VCaP (cell line): ENCODE measurements around the gene DPYSL5.

Source experiments
- H3K27ac ChIP-seq: fragments of 450-650 bp; 2 replicates; pipeline ENCODE4 v1.5.1; 2017
- CTCF ChIP-seq: fragments of 450-650 bp; conservative IDR thresholded peaks from 2 replicates; pipeline ENCODE4 v1.5.1; 2017; ENCODE audit warnings: mild to moderate bottlenecking, moderate library complexity

The DPYSL5 gene

GRCh38 chr2:26982102-26982742 lies 134.3 kb downstream of the DPYSL5 start:
- peak overlapping the region; percentile 92 for H3K27ac ChIP-seq
- TF ChIP-seq CTCF = peak; percentile 70

- TF ChIP-seq CTCF = no peak
- peak overlapping the region; percentile 92 for H3K27ac ChIP-seq
Measured at GRCh38 chr2:26983746-26984145, 135.8 kb downstream of the DPYSL5 start.

- no peak for TF ChIP-seq CTCF
- no peak overlapping the region for H3K27ac ChIP-seq
Measured at GRCh38 chr2:26985807-26986206, 137.9 kb downstream of the DPYSL5 start.

- no peak overlapping the region for H3K27ac ChIP-seq
- no peak for TF ChIP-seq CTCF
Measured at GRCh38 chr2:26986576-26986975, 138.6 kb downstream of the DPYSL5 start.

- no peak overlapping the region for H3K27ac ChIP-seq
- no peak for TF ChIP-seq CTCF
Measured at GRCh38 chr2:26988058-26988860, 140.3 kb downstream of the DPYSL5 start.

- TF ChIP-seq CTCF = no peak
- H3K27ac ChIP-seq = no peak overlapping the region
Measured at GRCh38 chr2:26989156-26989555, 141.2 kb downstream of the DPYSL5 start.

- no peak for TF ChIP-seq CTCF
- no peak overlapping the region for H3K27ac ChIP-seq
Measured at GRCh38 chr2:26991717-26992116, 143.8 kb downstream of the DPYSL5 start.
